HEK293T (cell line): Measurements from ENCODE around the gene GPR37L1.
"Not testable (repeated sequence)": the region's sequence is repeated elsewhere in the genome, so short reads cannot be mapped to it uniquely, and the experiment has no call there.

Source experiments
- ARNT ChIP-seq: fragments of 450-650 bp; IDR thresholded peaks from 2 replicates; pipeline ENCODE4 v1.6.1; 2017; ENCODE audit warnings: mild to moderate bottlenecking
- BHLHE40 ChIP-seq: fragments of 450-650 bp; IDR thresholded peaks from 2 replicates; pipeline ENCODE4 v1.6.1; 2016; ENCODE audit warnings: mild to moderate bottlenecking, moderate library complexity, borderline replicate concordance
- CTBP1 ChIP-seq: fragments of 450-650 bp; IDR thresholded peaks from 2 replicates; pipeline ENCODE4 v1.6.1; 2016; ENCODE audit warnings: borderline replicate concordance
- ELF4 ChIP-seq: fragments of 450-650 bp; IDR thresholded peaks from 2 replicates; pipeline ENCODE4 v1.6.1; 2017; ENCODE audit warnings: antibody characterized with exemption
- L3MBTL2 ChIP-seq: fragments of 450-650 bp; conservative IDR thresholded peaks from 2 replicates; pipeline ENCODE4 v1.6.1; 2016; ENCODE audit warnings: mild to moderate bottlenecking
- NFRKB ChIP-seq: fragments of 450-650 bp; IDR thresholded peaks from 2 replicates; pipeline ENCODE4 v1.6.1; 2016; ENCODE audit warnings: mild to moderate bottlenecking, moderate library complexity
- SP1 ChIP-seq: fragments of 450-650 bp; IDR thresholded peaks from 2 replicates; pipeline ENCODE4 v1.6.1; 2017
- SUZ12 ChIP-seq: fragments of 450-650 bp; IDR thresholded peaks from 2 replicates; pipeline ENCODE4 v1.6.1; 2016; ENCODE audit warnings: mild to moderate bottlenecking
- TARDBP ChIP-seq: fragments of 450-650 bp; IDR thresholded peaks from 2 replicates; pipeline ENCODE4 v1.6.1; 2016
- ZNF384 ChIP-seq: fragments of 450-650 bp; IDR thresholded peaks from 2 replicates; pipeline ENCODE4 v1.6.1; 2016
- TF ChIP-seq, protein P1 (sequence below): fragments of 450-650 bp; IDR thresholded peaks from 2 replicates; pipeline ENCODE4 v1.6.1; 2016

- not testable (repeated sequence) for TF ChIP-seq SUZ12, CTBP1, TARDBP, BHLHE40, SP1, NFRKB, ZNF384, L3MBTL2, ELF4, ARNT
- TF ChIP-seq, protein P1, sequence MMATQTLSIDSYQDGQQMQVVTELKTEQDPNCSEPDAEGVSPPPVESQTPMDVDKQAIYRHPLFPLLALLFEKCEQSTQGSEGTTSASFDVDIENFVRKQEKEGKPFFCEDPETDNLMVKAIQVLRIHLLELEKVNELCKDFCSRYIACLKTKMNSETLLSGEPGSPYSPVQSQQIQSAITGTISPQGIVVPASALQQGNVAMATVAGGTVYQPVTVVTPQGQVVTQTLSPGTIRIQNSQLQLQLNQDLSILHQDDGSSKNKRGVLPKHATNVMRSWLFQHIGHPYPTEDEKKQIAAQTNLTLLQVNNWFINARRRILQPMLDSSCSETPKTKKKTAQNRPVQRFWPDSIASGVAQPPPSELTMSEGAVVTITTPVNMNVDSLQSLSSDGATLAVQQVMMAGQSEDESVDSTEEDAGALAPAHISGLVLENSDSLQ: not testable (repeated sequence)
These were observed 23.0 kb downstream of the GPR37L1 start for GRCh38 chr1:202145744-202146140.
